K562 (cell line): ENCODE measurements around the gene RUNX1. TPM values are rescaled to one million over a fixed set of nuclear protein-coding genes. Genes with fewer than 3 reads are reported as not detected.

ENCODE experiments used
- ARNT ChIP-seq, 2 experiments: fragments of 450-650 bp; IDR thresholded peaks; 2 replicates each; pipeline ENCODE4 v1.6.1; 2016; ENCODE audit warnings: mild to moderate bottlenecking in 1 of 2
- ASH1L ChIP-seq: fragments of 450-650 bp; IDR thresholded peaks from 2 replicates; pipeline ENCODE4 v1.6.1; 2018; ENCODE audit warnings: borderline replicate concordance, mild to moderate bottlenecking, low read depth; ENCODE audit not compliant: partially characterized antibody
- FOXJ3 ChIP-seq: sonication (generic); formaldehyde crosslinking; IDR thresholded peaks from 2 replicates; pipeline ENCODE4 v1.4.0; 2020; ENCODE audit warnings: mild to moderate bottlenecking, missing genetic modification reagents
- HNRNPK ChIP-seq: fragments of 200-400 bp; formaldehyde crosslinking; IDR thresholded peaks from one replicate; pipeline ENCODE4 v1.6.1; 2018; ENCODE audit warnings: mild to moderate bottlenecking, low read depth, low read length; ENCODE audit not compliant: poor library complexity, severe bottlenecking
- LARP7 ChIP-seq: fragments of 450-650 bp; IDR thresholded peaks from 2 replicates; pipeline ENCODE4 v1.6.1; 2016
- NBN ChIP-seq: fragments of 450-650 bp; IDR thresholded peaks from 2 replicates; pipeline ENCODE4 v1.6.1; 2016; ENCODE audit warnings: low read depth, mild to moderate bottlenecking
- NR1H2 ChIP-seq: sonication (generic); formaldehyde crosslinking; IDR thresholded peaks from 2 replicates; pipeline ENCODE4 v1.4.0; 2020; ENCODE audit warnings: mild to moderate bottlenecking, missing genetic modification reagents
- POLR2B ChIP-seq: fragments of 450-650 bp; IDR thresholded peaks from 2 replicates; pipeline ENCODE4 v1.6.1; 2018; ENCODE audit warnings: low read depth; ENCODE audit not compliant: partially characterized antibody
- PURB ChIP-seq: sonication (generic); formaldehyde crosslinking; IDR thresholded peaks from 2 replicates; pipeline ENCODE4 v1.9.0; 2021; ENCODE audit warnings: low read depth, mild to moderate bottlenecking, missing genetic modification reagents
- RAD51 ChIP-seq: fragments of 450-650 bp; IDR thresholded peaks from 2 replicates; pipeline ENCODE4 v1.7.1; 2016; ENCODE audit warnings: low read depth, mild to moderate bottlenecking, borderline replicate concordance
- TCF7 ChIP-seq: sonication (generic); IDR thresholded peaks from 2 replicates; pipeline ENCODE4 v1.6.1; 2016; ENCODE audit warnings: antibody characterized with exemption, borderline replicate concordance
- polyA plus RNA-seq, 8 experiments: library from polyadenylated mRNA; depleted of rRNA in 4 of 8; stranded (reverse) in 5 of 8; unstranded in 3 of 8; fragments of >200 nt; fragmentation: Nextera tagmentation in 2 of 8; fragmentation: Illumina TruSeq in 1 of 8; extraction: Ambion mirVana in 2 of 8; extraction: Trizol in 1 of 8; gene quantifications; 2 replicates each; pipeline versions ENCODE4 v1.2.1 to v1.2.3, GENCODE V29; 2011 to 2014; ENCODE audit warnings: inconsistent platforms in 1 of 8, missing spikeins in 1 of 8
- total RNA-seq, 7 experiments: library from RNA; depleted of rRNA in 6 of 7; stranded (reverse); fragments of >200 nt in 6 of 7; fragmentation: Illumina TruSeq in 2 of 7; extraction: Trizol in 2 of 7; gene quantifications; 2 replicates each; pipeline versions ENCODE4 v1.2.1 to v1.2.3, GENCODE V29; 2011 to 2021; ENCODE audit warnings: low replicate concordance in 1 of 7
- TF ChIP-seq, protein P1 (sequence below): sonication (generic); formaldehyde crosslinking; IDR thresholded peaks from 2 replicates; pipeline ENCODE4 v1.8.1; 2023; ENCODE audit warnings: mild to moderate bottlenecking, missing genetic modification reagents
- TF ChIP-seq, protein P2 (sequence below), 2 experiments: fragments of 150-350 bp in 1 of 2; IDR thresholded peaks; 2 replicates each; pipeline ENCODE4 v1.6.1; 2012 to 2016; ENCODE audit warnings: low read depth in 2 of 2, low read length in 2 of 2, mild to moderate bottlenecking in 1 of 2, moderate library complexity in 1 of 2
- TF ChIP-seq, protein P3 (sequence below): IDR thresholded peaks from 3 replicates; pipeline ENCODE4 v1.6.1; 2011; ENCODE audit warnings: borderline replicate concordance, mild to moderate bottlenecking, moderate library complexity; ENCODE audit not compliant: insufficient read length; ENCODE audit errors: extremely low read depth
- TF ChIP-seq, protein P4 (sequence below): fragments of 250-450 bp; sonication (Bioruptor Pico); IDR thresholded peaks from 2 replicates; pipeline ENCODE4 v1.8.0; 2021; ENCODE audit warnings: mild to moderate bottlenecking, moderate library complexity
- TF ChIP-seq, protein P5 (sequence below): fragments of 450-650 bp; formaldehyde crosslinking; IDR thresholded peaks from 2 replicates; pipeline ENCODE4 v1.4.0; 2022; ENCODE audit warnings: missing genetic modification characterization

The RUNX1 gene
- total and polyA plus RNA-seq, 9 of the 15 experiments (the other 6 are each of a cell fraction or from before 2014, with no cell fraction given), result 2.2 to 68.6 (median 17.8) TPM

DNA sequence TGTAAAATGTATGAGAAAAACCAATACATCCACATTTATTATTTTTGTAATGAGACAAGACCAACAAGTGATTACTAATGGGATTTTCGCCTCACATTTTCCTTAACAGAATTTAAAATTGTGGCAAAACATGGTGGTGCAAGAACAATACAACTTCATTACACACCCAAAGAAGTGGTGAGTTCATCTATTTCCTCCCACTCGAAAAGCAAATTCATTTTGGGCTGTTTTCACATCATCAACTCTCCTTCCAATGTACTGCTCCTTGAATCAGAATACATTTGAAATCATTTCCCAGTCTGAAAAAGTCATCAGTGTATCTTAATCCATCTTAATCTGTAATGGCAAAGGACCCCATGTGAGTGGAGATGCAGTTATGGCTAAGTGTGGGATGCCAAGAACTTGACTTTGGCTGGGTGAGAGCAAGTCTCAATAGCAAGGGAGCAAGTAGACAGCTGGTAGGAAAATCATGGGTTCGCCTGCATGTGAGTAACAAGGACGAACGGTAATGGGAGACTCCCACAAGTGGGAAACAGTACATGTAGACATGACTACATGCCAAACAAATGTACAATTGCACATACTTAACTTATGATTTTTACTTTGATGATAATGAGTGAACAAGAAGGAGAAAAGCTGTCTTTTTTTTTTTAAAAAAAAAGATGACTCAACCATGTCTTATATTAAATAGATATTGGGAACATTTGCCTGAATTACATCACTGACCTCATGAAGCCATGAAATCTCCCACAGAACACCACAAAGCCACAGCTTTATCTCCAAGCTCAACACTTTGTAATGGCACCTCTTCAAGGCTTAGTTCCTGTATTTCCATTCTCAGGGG is 46.0 kb downstream of the RUNX1 start (continued):
- TF ChIP-seq POLR2B, result no peak
- no peak for TF ChIP-seq HNRNPK
- no peak for TF ChIP-seq LARP7
- TF ChIP-seq NR1H2, result no peak
- TF ChIP-seq, protein P1, sequence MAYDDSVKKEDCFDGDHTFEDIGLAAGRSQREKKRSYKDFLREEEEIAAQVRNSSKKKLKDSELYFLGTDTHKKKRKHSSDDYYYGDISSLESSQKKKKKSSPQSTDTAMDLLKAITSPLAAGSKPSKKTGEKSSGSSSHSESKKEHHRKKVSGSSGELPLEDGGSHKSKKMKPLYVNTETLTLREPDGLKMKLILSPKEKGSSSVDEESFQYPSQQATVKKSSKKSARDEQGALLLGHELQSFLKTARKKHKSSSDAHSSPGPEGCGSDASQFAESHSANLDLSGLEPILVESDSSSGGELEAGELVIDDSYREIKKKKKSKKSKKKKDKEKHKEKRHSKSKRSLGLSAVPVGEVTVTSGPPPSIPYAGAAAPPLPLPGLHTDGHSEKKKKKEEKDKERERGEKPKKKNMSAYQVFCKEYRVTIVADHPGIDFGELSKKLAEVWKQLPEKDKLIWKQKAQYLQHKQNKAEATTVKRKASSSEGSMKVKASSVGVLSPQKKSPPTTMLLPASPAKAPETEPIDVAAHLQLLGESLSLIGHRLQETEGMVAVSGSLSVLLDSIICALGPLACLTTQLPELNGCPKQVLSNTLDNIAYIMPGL, result no peak
- TF ChIP-seq, protein P2, sequence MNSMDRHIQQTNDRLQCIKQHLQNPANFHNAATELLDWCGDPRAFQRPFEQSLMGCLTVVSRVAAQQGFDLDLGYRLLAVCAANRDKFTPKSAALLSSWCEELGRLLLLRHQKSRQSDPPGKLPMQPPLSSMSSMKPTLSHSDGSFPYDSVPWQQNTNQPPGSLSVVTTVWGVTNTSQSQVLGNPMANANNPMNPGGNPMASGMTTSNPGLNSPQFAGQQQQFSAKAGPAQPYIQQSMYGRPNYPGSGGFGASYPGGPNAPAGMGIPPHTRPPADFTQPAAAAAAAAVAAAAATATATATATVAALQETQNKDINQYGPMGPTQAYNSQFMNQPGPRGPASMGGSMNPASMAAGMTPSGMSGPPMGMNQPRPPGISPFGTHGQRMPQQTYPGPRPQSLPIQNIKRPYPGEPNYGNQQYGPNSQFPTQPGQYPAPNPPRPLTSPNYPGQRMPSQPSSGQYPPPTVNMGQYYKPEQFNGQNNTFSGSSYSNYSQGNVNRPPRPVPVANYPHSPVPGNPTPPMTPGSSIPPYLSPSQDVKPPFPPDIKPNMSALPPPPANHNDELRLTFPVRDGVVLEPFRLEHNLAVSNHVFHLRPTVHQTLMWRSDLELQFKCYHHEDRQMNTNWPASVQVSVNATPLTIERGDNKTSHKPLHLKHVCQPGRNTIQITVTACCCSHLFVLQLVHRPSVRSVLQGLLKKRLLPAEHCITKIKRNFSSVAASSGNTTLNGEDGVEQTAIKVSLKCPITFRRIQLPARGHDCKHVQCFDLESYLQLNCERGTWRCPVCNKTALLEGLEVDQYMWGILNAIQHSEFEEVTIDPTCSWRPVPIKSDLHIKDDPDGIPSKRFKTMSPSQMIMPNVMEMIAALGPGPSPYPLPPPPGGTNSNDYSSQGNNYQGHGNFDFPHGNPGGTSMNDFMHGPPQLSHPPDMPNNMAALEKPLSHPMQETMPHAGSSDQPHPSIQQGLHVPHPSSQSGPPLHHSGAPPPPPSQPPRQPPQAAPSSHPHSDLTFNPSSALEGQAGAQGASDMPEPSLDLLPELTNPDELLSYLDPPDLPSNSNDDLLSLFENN (IDR thresholded peaks at IDR 0.05; ENCODE audit: low read depth in 2 of 2, low read length in 2 of 2), result no peak
- TF ChIP-seq ASH1L, result no peak
- no peak for TF ChIP-seq PURB (CRISPR knock-in tag)
- no peak for TF ChIP-seq TCF7
- TF ChIP-seq RAD51, result no peak
- TF ChIP-seq FOXJ3 (CRISPR knock-in tag), result no peak
- TF ChIP-seq, protein P3, sequence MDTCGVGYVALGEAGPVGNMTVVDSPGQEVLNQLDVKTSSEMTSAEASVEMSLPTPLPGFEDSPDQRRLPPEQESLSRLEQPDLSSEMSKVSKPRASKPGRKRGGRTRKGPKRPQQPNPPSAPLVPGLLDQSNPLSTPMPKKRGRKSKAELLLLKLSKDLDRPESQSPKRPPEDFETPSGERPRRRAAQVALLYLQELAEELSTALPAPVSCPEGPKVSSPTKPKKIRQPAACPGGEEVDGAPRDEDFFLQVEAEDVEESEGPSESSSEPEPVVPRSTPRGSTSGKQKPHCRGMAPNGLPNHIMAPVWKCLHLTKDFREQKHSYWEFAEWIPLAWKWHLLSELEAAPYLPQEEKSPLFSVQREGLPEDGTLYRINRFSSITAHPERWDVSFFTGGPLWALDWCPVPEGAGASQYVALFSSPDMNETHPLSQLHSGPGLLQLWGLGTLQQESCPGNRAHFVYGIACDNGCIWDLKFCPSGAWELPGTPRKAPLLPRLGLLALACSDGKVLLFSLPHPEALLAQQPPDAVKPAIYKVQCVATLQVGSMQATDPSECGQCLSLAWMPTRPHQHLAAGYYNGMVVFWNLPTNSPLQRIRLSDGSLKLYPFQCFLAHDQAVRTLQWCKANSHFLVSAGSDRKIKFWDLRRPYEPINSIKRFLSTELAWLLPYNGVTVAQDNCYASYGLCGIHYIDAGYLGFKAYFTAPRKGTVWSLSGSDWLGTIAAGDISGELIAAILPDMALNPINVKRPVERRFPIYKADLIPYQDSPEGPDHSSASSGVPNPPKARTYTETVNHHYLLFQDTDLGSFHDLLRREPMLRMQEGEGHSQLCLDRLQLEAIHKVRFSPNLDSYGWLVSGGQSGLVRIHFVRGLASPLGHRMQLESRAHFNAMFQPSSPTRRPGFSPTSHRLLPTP, result no peak
- TF ChIP-seq NBN, result no peak
- TF ChIP-seq, protein P4, sequence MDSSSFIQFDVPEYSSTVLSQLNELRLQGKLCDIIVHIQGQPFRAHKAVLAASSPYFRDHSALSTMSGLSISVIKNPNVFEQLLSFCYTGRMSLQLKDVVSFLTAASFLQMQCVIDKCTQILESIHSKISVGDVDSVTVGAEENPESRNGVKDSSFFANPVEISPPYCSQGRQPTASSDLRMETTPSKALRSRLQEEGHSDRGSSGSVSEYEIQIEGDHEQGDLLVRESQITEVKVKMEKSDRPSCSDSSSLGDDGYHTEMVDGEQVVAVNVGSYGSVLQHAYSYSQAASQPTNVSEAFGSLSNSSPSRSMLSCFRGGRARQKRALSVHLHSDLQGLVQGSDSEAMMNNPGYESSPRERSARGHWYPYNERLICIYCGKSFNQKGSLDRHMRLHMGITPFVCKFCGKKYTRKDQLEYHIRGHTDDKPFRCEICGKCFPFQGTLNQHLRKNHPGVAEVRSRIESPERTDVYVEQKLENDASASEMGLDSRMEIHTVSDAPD (CRISPR knock-in tag), result no peak
- no peak for TF ChIP-seq ARNT (IDR thresholded peaks at IDR 0.05)
- TF ChIP-seq, protein P5, sequence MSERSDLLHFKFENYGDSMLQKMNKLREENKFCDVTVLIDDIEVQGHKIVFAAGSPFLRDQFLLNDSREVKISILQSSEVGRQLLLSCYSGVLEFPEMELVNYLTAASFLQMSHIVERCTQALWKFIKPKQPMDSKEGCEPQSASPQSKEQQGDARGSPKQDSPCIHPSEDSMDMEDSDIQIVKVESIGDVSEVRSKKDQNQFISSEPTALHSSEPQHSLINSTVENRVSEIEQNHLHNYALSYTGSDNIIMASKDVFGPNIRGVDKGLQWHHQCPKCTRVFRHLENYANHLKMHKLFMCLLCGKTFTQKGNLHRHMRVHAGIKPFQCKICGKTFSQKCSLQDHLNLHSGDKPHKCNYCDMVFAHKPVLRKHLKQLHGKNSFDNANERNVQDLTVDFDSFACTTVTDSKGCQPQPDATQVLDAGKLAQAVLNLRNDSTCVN, result no peak
